HG03095 (cell line): ENCODE measurements around the gene PRMT9.

Experiments used
- ATAC-seq: cut with Tn5 transposase; IDR thresholded peaks from one replicate; pipeline ENCODE4 v1.9.1; 2021; ENCODE audit warnings: moderate library complexity; ENCODE audit not compliant: unreplicated experiment

PRMT9 gene

DNA sequence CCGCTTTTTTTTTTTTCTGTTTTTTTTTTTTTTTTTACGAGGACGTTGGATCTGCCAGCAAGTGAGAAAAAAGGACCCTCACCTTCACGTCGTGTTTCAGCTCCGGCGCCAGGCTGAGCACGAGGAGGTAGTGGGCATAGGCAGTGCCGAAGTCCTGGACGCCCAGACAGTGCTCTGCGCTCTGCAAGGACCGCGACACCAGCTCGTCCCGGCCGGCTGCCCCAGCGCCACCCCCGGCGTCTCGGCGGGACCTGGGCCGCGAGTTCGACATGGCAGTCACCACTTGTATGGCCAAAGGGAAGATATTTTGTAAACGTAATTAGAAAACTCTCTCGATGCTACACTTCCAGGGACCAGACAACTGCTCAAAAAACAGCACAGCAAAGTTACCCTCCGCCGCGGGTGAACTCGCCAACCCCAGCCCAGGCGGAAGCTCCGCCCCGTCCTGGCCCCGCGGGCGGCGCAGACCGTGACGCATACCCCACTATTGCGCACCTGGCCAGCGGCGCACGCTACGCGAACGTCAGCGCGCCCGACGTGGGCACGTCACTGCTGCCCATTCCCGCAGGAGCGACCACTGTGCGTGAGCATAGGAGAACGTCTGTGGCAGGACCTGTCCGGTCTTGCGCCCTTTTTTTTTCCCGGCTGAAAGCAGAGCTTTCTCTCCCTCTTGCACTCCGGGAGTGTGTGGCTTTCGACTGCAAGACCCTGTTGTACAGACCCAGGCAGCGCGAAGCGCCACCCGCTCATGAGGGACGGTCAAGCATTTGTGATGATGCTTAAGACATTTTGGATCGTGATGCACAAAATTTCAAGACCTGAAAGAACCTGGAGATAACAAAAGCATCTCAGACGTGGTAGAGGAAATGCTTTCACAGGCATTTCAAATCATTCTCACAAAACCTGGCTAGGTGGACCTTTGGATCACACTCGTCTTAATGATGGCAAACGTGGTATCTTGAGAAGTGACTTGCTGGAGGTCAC lies at the start of gene PRMT9:
TSS of gene PRMT9 (minus strand) at position 447 of the 984 bp plus-strand sequence. CDS start at position 271, 176 bp downstream.
- peak; percentile 99 for ATAC-seq

GRCh38 chr4:147732518-147733235 lies 48.7 kb upstream of the PRMT9 start:
- ATAC-seq, result peak; percentile 18

- peak; percentile 59 for ATAC-seq
These were observed 47.9 kb upstream of the PRMT9 start, which contains the start of gene ARHGAP10 for GRCh38 chr4:147731580-147732517. ARHGAP10 (plus strand) TSS chr4:147732088; CDS start chr4:147732302, 214 bp downstream.

DNA sequence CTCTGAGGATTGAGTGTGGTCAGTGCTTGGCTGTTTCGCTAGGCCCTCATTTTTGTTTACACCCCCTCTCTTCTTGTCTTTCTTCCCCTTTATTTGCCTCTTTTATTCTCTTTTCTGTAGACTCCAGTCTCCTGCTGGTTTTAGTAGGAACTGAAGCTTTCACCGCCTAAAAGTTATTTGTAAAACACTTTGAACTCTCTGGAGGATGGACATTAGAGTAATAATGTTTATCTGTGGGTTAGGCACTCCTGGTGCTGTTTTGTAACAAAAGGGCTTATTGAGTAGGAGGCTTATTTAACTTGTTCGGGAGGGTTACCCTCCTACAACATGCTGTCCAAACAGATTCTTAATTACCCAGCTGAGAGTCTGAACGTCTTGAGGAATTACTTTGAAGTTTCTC lies 46.4 kb upstream of the PRMT9 start:
- no peak for ATAC-seq

- no peak for ATAC-seq
These were observed 43.6 kb upstream of the PRMT9 start for GRCh38 chr4:147727476-147728028.

DNA sequence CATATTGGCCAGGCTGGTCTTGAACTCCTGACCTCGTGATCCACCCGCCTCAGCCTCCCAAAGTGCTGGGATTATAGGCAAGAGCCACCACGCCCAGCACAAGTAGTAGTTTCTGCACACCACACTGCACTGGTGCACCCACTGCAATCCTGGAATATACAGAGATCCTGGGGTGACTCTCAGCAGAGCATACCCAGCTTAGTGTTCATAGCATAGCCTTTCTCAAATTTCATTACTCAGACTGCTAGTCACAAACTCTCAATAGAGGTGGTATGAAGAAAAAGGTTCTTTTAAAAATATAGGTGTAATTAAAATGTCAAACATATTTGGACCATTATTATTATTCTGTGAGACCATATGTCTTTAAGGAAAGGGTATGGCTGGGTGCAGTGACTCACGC lies 41.7 kb upstream of the PRMT9 start:
- ATAC-seq, result no peak

- ATAC-seq, result no peak
These were observed 40.7 kb upstream of the PRMT9 start for GRCh38 chr4:147724468-147725201.

- no peak for ATAC-seq
These were observed 39.4 kb upstream of the PRMT9 start for GRCh38 chr4:147723326-147723725.

DNA sequence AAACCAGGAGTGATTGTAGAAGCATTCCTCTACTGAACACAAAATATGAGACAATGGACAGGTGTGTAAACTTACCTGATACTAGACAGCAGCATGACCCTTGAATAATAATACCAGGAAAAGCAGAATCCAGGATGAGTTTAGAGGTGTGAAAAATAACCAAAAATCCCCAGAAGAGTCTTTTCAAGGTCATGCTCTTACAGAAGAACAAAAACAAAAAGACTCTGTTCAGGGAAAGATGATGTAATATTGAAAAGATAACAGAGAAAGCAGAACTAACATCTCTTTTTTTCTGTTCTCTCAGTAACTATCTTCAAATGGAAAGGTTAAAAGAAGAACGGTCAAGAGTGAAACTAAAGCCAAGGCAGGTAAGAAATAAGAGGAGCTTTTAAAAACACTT lies 33.9 kb upstream of the PRMT9 start:
- ATAC-seq, result peak; percentile 87

DNA sequence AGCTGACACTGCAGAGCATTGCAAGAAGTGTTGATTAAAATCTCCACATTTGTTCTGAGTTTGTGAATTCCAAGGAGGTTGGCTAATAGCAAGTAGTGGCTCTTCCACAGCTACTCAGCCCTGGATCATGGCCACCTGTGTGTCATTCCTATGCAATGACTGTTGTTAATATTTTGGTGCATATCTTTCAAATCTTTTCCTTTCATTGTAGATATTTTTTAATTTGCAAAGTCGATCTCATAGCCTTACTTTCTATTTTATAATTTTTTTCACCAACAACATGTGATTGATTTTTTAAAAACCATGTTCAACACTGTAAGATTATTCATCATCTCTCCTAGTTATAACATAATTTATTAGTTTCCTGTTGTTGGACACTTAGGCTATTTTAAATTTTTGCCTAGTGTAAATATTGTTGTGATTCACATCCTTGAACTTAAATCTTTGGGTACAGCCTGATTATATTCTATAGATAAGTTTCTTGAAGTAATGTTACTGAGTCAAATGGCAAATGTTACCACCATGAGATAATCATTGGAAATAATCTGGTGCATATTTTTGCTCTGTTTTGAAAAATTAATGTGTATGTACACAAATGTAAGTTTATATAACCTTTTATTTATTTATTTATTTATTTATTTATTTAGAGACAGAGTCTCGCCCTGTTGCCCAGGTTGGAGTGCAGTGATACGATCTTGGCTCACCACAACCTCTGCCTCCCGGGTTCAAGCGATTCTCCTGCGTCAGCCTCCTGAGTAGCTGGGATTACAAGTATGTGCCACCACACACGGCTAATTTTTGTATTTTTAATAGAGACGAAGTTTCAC lies 30.8 kb upstream of the PRMT9 start:
- ATAC-seq, result no peak

GRCh38 chr4:147709999-147710398 lies 26.0 kb upstream of the PRMT9 start:
- no peak for ATAC-seq

- ATAC-seq, result peak; percentile 68
These were observed 24.1 kb upstream of the PRMT9 start for GRCh38 chr4:147707892-147708672.

DNA sequence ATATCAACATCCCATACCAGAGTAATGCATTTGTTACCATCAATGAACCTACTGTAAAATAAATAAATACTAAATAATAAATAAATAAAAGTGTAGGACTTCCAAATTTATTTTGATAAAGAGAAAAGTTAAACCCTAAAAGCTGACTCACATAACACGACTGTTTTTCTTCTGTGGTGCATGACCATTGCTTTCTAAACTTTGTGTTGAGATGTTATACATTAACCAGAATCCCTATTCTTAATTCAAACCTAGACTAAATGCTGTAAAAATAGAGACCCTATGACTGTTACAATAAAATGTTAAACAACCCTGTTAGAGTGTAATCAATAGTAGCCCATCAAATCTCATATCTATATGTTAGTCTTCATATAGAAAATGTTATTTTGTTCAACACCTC lies 20.9 kb upstream of the PRMT9 start:
- ATAC-seq, result no peak

DNA sequence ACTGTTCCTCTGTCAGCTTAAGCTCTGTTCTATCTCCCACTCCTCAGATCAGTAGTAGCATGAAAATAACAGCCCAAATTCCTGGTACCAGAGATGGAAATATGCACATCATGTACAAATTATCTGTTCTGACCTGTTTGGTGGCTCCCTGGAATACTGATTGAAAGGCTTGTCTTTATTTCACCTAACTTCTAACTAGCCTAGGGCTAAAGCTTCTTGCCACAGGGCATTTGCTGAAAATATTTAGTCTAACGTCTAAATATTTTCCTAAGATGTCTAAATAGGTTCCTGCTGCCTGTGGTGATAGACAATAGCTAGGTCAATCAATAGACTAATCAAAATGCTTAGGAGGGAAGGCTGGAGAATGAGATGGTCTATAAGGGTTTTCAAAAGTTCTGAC lies 12.9 kb upstream of the PRMT9 start:
- no peak for ATAC-seq

- no peak for ATAC-seq
These were observed 9.3 kb upstream of the PRMT9 start for GRCh38 chr4:147693218-147693617.

- ATAC-seq, result no peak
These were observed 7.9 kb upstream of the PRMT9 start for GRCh38 chr4:147691820-147692219.

GRCh38 chr4:147689067-147689466 lies 5.1 kb upstream of the PRMT9 start:
- ATAC-seq, result no peak

DNA sequence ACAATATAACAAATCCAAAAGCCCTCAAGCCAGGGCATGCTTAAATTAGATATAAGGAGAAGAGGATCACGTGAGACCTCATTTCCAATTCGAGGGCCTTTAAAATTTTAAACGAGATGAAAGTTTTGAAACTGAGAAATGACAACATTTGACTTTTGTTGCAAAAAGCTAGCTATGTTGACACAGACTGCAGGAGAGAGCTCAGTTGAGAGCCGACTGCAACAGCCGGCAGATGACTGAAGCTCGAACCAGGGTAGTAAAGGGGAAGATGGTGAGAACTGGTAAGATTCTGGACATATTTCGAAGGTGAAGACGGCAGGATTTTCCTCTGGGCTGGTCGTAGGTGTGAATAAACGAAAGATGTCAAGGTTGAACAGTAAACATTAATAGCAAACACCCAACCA lies 773 bp downstream of the PRMT9 start:
- no peak for ATAC-seq
